Measurements from ENCODE around the gene VSX1.

Gene VSX1

DNA sequence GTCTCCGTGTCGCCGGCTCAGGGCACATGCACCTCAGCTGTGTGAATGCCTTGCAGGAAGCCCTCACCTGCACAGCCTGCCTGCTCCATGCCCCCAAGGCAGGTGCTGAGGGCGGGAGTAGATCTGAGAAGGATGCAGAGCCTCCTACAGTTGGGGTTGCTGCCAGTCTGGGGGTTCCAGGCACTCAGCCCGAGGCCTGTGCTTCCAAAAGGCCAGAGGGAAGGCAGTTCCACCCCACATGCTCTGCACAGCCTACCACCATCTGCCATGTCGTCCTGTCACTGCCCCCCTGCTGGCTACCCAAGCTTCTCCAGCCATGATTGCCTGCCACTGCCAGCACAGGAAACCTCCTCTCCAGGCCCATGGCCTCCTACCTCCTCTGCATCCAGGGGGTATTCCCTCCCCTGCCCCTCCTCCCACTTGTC is 43.3 kb downstream of the VSX1 start:
- no peak for DNase-seq

DNA sequence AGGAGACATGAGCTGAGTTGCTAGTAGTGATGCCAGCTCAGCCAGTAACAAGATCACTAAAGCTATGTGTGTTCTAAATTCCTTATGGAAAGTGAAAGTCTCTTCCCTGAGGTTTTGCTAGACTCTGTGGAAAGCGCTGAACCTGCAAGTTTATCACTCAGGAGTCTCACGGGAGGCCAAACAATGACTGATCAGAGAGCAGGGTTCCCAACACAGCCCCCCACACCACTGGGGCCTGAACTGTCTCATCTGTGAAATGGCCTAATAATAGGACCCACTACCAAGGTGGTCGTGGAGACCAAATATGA is 43.9 kb downstream of the VSX1 start:
- DNase-seq = no peak

DNA sequence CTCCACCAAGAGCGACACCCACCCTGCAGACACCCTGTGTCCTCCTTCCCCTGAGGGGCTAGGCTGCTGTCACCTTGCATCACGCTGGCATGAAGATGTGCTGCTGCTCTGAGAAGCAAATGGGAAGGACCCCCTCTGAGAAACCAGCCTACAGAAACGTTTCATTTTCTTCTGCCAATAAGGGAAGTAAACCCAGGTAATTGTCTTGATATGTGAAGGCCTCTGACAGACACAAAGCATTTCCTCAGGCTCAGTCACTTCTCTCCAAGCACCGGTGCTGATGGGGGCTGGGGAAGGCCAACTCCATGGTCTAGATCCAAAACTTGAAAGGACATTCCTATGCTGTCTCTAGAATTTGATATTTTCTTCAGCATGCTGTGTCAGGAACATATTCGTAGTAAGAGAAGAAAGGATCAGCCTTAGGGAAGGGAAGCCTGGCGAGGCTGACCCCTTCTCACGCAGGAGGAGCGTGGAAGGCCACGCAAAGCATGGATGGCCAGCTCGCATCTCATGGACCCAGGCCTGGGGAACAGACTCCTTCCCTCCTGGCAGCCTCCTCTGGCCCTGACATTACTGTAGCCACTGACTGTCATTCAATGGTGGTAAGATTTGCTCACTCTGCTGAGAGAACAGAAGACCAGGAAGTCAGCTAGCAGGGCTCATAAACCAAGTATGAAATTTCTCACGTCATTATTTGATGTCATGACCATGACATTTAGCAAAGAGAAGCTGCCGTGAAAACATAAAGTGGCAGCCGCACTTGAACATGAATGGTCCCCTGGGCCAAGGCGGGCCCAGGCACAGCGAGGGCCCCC is 44.4 kb downstream of the VSX1 start:
- DNase-seq = no peak

DNA sequence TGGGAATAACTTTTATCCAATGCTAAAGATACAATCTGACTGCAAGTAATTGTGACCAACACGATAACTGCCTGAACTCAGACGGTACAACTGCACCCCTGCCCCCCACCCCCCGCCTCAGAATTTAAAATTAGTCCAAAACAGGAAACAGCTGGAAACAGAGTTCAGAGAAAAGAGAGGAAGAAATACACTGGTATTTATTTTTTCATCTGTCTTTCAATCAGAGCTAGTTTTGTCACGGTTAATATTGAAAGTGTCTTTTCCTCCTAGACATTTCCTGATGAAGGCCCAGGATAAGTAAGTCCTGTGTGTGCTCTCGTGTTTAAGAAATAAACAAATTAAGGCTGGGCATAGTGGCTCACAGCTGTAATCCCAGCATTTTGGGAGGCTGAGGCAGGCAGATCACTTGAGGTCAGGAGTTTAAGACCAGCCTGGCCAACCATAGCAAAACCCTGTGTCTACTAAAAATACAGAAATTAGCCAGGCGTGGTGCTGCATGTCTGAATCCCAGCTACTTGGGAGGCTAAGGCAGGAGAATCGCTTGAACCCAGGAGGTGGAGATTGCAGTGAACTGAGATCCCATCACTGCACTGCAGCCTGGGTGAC is 45.5 kb downstream of the VSX1 start:
- no peak for DNase-seq

DNA sequence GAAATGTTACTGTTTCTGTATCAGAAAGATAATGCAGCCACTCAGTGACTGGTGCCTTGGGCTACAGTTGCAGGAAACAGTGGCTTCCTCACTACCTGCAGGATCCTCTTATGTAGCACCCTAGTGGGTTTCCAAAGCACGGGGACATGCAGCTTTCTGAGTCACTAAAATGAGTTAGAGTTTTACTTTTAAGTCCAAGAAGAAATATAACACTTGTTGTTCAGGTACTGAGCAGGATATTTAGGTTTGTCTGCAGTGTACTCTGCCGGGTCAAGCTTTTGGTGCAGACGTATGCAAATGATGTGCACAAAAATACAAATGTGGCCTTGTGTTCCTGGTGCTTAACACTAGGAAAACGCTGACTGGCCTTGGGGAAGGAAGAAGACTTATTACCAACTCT is 46.0 kb downstream of the VSX1 start:
- DNase-seq = no peak

DNA sequence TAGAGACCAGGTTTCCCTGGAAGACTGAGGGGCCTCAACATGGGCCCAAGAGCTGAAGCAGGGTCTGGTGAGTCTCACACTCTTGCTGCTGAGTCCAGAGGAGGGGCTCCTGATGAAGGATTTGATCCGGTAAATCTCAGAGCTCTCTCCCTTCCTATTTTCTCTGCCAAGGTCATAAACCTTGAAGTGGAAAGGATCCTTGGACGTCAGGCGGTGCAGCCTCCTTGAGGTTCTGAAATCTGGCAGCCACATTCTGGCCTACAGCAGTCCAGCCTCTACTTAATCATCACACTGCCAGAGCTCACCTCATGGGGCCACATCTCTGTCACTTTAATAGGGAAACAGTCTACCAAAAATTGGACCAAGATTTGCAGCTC is 48.0 kb downstream of the VSX1 start:
- no peak for DNase-seq

DNA sequence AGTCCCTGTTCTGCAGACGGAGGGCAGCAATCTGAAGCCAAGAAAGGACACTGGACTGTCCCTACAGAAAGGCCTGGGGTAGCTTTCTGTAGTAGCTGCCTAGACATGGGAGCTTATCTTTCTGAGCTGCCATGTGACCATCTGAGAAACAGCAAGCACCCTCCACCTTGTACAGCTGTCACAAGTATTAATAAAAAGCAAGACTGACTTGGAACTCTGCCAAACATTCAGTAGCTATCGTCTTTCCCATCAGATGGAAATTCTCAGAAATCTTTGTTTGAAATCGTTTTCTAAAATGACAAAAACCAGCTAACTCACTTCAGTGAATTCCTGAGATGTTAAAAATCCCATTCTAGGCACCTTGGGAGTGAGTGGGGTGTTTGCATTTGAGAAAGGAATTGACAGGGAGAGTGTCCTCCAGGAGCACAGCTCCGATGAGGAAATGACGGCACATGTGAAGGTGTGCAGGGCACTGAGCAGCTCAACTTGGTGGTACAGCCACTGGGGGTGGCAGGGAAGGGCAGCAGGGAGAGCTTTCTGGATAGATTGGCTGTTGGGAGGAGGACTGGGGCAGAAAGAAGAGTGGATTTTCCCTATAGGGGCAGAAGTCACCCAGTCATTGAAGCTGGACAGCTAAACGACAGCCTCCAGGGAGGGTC is 48.5 kb downstream of the VSX1 start:
- DNase-seq = no peak

DNA sequence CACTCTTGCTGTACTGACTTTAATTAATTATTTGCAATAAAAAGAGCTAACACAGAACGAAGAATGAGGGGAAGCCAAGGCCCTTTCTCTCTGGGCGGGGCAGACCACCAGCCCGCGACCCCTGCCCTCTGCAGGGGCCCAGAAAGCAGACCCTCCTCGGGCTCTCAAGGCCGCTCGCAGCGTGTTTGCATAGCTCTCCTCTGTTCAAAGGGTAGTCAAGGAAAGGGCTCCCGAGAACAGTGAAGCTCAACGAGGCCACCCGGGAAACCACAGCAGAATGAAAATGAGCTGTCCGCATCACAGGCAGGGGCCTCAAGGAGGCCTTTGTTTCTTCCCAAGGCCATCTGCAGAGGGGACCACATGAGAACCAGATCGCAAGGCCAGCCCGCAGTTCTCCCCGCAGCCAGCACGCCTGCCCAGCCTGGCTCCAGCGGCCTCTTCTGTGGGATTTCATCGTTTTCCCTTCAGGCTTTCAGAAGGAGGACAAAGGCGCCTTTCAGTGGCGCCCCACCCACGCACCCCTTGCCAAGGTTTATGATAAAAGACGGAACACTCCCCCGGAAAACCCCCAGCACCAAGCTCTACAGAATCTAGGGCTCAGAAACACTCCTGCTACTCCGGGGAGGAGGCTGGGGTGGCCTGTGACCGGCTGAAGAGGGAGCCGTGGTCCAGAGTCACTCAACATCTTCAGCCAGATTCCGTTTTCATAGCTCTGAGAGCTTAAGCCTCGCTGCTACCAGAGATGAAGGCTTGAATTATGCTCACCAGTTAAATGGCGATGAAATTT is 49.3 kb downstream of the VSX1 start:
- no peak for DNase-seq

DNA sequence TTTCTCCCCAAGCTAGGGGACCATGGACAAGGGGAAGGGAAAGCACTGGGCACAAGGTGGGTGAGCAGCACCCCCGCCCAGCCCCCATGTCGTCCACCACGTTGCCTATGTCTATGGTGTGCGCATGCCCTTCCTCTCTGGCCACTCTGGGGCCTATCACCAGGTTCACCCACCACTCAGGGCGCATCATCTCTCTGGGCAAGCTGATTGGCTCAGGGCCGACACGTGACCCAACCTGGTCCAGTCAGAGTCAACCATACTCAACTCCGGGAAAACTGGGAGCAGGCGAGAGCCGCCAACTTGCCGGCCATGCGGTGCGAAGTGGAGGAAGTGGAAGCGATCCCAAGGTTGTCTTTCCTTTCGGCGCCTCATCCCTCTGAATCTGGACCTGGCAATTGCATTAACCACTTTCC is 49.9 kb downstream of the VSX1 start:
- DNase-seq = no peak

DNA sequence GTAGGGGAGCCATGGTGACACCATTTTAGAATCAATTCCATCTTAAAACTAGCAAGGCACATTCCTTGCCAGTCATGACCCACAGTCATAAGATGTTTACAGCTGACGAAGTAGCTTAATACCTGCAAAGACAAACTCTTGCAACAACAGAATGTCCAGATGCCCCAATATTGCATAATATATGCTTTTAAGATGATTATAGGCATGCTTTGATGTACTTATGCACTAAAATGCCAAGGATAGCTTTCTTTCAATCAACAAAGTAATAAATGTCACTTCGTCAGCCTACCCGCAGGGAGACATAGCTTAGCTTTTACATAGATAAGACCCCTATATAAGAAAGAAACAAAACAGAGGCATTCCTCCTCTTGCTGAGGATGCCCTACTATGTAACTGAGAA is 50.7 kb downstream of the VSX1 start:
- no peak for DNase-seq

DNA sequence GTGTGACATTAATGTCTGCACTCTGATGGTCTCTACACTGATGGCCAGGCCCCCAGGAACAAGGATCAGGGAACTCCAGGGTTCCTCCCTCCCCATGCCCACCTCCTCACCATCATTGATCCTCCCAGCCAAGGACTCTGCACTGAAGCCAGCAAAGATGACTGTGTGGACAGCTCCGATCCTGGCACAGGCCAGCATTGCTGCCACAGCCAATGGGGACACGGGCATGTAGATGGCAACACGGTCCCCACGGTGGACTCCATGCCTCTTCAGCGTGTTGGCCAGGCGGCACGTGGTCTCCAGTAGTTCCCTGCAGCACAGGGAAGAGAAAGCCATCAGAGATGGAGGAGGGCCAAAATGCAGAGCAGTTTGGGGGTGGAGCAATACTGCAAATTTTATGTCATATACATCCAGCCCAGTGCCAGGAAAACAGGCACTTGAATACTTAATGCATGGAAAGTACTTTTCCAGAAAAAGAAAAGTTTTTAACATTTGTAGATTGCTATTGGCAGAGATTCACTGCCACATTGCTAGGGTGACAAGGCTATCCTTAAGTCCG is 51.2 kb downstream of the VSX1 start:
- no peak for DNase-seq

DNA sequence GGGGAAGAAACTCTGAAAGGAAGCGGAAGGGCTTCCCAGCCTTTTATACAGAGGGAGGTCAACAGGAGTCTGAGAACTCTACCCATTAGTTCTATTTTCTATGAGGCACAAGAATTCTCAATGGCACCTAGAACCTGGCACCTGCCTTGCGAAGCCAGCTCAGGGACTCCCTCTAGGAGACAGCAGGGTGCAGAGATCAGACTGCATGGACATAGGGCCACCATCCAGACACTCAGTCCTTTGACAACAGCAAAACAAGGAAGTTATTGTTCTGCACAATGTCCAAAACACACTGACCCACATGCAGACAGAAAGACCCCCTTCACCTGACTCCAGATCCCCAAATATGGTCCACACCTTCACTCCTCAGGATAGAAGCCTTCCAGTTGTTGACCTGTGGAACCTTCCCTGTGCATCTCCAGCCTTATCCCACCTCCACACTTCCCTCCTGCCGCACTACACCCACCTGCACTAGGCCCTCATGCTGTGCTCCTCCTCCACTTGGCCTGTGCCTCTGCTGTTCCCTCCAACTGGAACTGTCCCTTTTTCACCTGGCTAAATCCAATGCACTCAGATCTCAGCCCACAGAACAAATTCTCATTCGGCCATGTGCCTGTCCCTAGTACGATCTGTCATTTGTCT is 51.8 kb downstream of the VSX1 start:
- DNase-seq = no peak

DNA sequence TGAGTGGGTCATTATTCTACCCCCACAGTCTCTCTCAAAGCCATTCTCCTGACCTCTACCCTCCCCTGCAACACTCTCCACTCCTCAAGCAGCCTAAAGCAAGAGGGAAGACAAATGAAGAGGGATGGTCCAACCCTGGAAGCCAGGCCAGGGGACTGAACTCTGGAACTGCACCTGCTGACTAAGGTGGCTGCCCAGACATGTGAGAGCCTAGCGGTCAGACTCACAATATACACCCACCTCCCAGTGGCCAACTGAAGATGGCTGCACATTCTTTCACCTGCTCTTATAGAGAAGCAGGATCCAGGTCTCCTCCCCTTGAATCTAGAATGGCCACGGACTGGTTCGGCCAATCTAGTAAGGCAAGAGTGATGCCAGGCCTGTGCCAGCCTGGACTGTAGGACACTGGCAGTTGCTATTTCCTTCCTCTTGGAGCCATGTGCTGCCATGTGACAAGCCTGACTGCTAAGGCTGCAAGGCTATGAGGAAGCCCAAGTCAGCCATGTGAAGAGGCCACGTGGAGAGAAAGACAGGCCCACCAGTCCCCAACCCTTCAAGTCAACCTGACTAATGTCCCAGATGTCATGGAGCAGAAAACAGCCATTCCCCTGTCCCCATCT is 55.8 kb downstream of the VSX1 start:
- no peak for DNase-seq
